Loucy (cell line): ENCODE data around the gene KLHL3.

Experiments used
- H2AFZ ChIP-seq: fragments of 200-600 bp; sonication (generic); 2 replicates; pipeline ENCODE4 v1.6.0; 2016; ENCODE audit warnings: antibody characterized with exemption, mild to moderate bottlenecking, low read length, moderate library complexity
- H3F3A ChIP-seq: fragments of 200-600 bp; 2 replicates; pipeline ENCODE4 v1.6.0; 2016; ENCODE audit warnings: antibody characterized with exemption, low read depth, mild to moderate bottlenecking
- H3K27me3 ChIP-seq: fragments of 200-600 bp; sonication (generic); 2 replicates; pipeline ENCODE4 v1.6.1; 2014; ENCODE audit warnings: low read length, mild to moderate bottlenecking; ENCODE audit not compliant: insufficient read depth, poor library complexity, severe bottlenecking
- H3K36me3 ChIP-seq: fragments of 200-600 bp; sonication (generic); 2 replicates; pipeline ENCODE4 v1.6.1; 2016; ENCODE audit warnings: low read length; ENCODE audit not compliant: insufficient read depth
- H3K4me1 ChIP-seq: fragments of 200-600 bp; sonication (generic); 2 replicates; pipeline ENCODE4 v1.5.1; 2014; ENCODE audit warnings: low read length, mild to moderate bottlenecking; ENCODE audit not compliant: insufficient read depth, poor library complexity, severe bottlenecking
- H3K4me2 ChIP-seq: fragments of 200-600 bp; sonication (generic); 2 replicates; pipeline ENCODE4 v1.6.0; 2014; ENCODE audit warnings: antibody characterized with exemption, low read length, low read depth, mild to moderate bottlenecking; ENCODE audit not compliant: poor library complexity, severe bottlenecking
- H3K4me3 ChIP-seq: fragments of 200-600 bp; sonication (generic); 2 replicates; pipeline ENCODE4 v1.5.1; 2014; ENCODE audit warnings: low read length, mild to moderate bottlenecking, mixed read lengths; ENCODE audit not compliant: poor library complexity, severe bottlenecking
- H3K79me2 ChIP-seq: fragments of 200-600 bp; sonication (generic); 2 replicates; pipeline ENCODE4 v1.6.1; 2014; ENCODE audit warnings: low read length; ENCODE audit not compliant: insufficient read depth
- H3K9ac ChIP-seq: fragments of 200-600 bp; sonication (generic); 2 replicates; pipeline ENCODE4 v1.6.0; 2014; ENCODE audit warnings: mild to moderate bottlenecking, low read depth, low read length, moderate library complexity; ENCODE audit not compliant: poor library complexity, severe bottlenecking
- H3K9me2 ChIP-seq: fragments of 200-600 bp; sonication (generic); replicated peaks from 2 replicates; pipeline ENCODE4 v1.6.1; 2016; ENCODE audit warnings: low read depth, low read length, mixed read lengths
- H3K9me3 ChIP-seq: fragments of 200-600 bp; sonication (generic); 2 replicates; pipeline ENCODE4 v1.6.1; 2014; ENCODE audit warnings: mild to moderate bottlenecking, antibody characterized with exemption, low read length, low read depth; ENCODE audit not compliant: insufficient read depth
- H4K20me1 ChIP-seq: fragments of 200-600 bp; sonication (generic); 2 replicates; pipeline ENCODE4 v1.6.0; 2014; ENCODE audit warnings: antibody characterized with exemption, low read length, mild to moderate bottlenecking; ENCODE audit not compliant: insufficient read depth, poor library complexity, severe bottlenecking
- CTCF ChIP-seq: fragments of 200-600 bp; sonication (generic); conservative IDR thresholded peaks from 2 replicates; pipeline ENCODE4 v1.5.1; 2014; ENCODE audit warnings: mild to moderate bottlenecking, antibody characterized with exemption, low read length
- EZH2phosphoT487 ChIP-seq: fragments of 200-600 bp; IDR thresholded peaks from 2 replicates; pipeline ENCODE4 v1.6.1; 2018; ENCODE audit warnings: antibody characterized with exemption, mild to moderate bottlenecking, moderate library complexity, borderline replicate concordance

KLHL3 gene

GRCh38 chr5:137734331-137734730 is 1.6 kb downstream of the KLHL3 start:
- no peaks in the 10 kb centered on the region for H3K27me3 ChIP-seq
- no peak for TF ChIP-seq EZH2phosphoT487
- TF ChIP-seq CTCF: no peak
- peaks cover 68% of the 10 kb centered on the region for H3K4me1 ChIP-seq
- no peaks in the 10 kb centered on the region for H3K9me3 ChIP-seq
- H3K79me2 ChIP-seq: peaks cover 47% of the 10 kb centered on the region
- H4K20me1 ChIP-seq: no peaks in the 10 kb centered on the region
- peak overlapping the region; percentile 87 for H3K4me3 ChIP-seq
- H3K9me2 ChIP-seq: no peaks in the 10 kb centered on the region
- H3K9ac ChIP-seq: peak overlapping the region; percentile 66
- H3F3A ChIP-seq: 0 out of 2 replicates have a peak, but pooled peaks cover 3% of the 10 kb centered on the region
- H2AFZ ChIP-seq: peak overlapping the region; percentile 84
- H3K36me3 ChIP-seq: no peaks in the 10 kb centered on the region
- H3K4me2 ChIP-seq: peak overlapping the region; percentile 86

- peaks cover 68% of the 10 kb centered on the region for H3K4me1 ChIP-seq
- H3K79me2 ChIP-seq: peaks cover 50% of the 10 kb centered on the region
- 0 out of 2 replicates have a peak, but pooled peaks cover 3% of the 10 kb centered on the region for H3F3A ChIP-seq
- H3K9me3 ChIP-seq: no peaks in the 10 kb centered on the region
- no peaks in the 10 kb centered on the region for H4K20me1 ChIP-seq
- no peak for TF ChIP-seq EZH2phosphoT487
- TF ChIP-seq CTCF: no peak
- H3K4me3 ChIP-seq: peak overlapping the region; percentile 87
- peak overlapping the region; percentile 84; the same call in 1 of the 2 replicates for H2AFZ ChIP-seq
- H3K27me3 ChIP-seq: no peaks in the 10 kb centered on the region
- H3K9me2 ChIP-seq: no peaks in the 10 kb centered on the region
- no peaks in the 10 kb centered on the region for H3K36me3 ChIP-seq
- H3K4me2 ChIP-seq: peak overlapping the region; percentile 86
- peak overlapping the region; percentile 66 for H3K9ac ChIP-seq
Measured at GRCh38 chr5:137733922-137734321, 2.0 kb downstream of the KLHL3 start.

- TF ChIP-seq CTCF: no peak
- TF ChIP-seq EZH2phosphoT487: no peak
- H3K79me2 ChIP-seq: peaks cover 50% of the 10 kb centered on the region
- H2AFZ ChIP-seq: no peak overlapping the region
- no peaks in the 10 kb centered on the region for H3K9me3 ChIP-seq
- peak overlapping the region; percentile 87 for H3K4me3 ChIP-seq
- H3K4me1 ChIP-seq: peaks cover 73% of the 10 kb centered on the region
- peak overlapping the region; percentile 66 for H3K9ac ChIP-seq
- H3K9me2 ChIP-seq: no peaks in the 10 kb centered on the region
- 0 out of 2 replicates have a peak, but pooled peaks cover 3% of the 10 kb centered on the region for H3F3A ChIP-seq
- no peaks in the 10 kb centered on the region for H4K20me1 ChIP-seq
- no peaks in the 10 kb centered on the region for H3K36me3 ChIP-seq
- peak overlapping the region; percentile 86 for H3K4me2 ChIP-seq
- no peaks in the 10 kb centered on the region for H3K27me3 ChIP-seq
Measured at GRCh38 chr5:137733006-137733405, 2.9 kb downstream of the KLHL3 start.
